HTR-8/SVneo (cell line): ENCODE results near the gene YY1AP1.
"Not testable (repeated sequence)": the region's sequence is repeated elsewhere in the genome, so short reads cannot be mapped to it uniquely, and the experiment has no call there.

Source experiments
- DNase-seq: peaks from one replicate; pipeline ENCODE4 v3.0.0; 2011; ENCODE audit warnings: low spot score, mixed read lengths; ENCODE audit not compliant: insufficient read length
- FAIRE-seq: peaks from 2 replicates; lab custom pipeline; 2011; peaks lifted over from hg19 to GRCh38; lab: Jason Lieb, UNC

The YY1AP1 gene

GRCh38 chr1:155648207-155649147, 40.1 kb downstream of the YY1AP1 start:
- no peak for FAIRE-seq
- peak; percentile 51 for DNase-seq

DNA sequence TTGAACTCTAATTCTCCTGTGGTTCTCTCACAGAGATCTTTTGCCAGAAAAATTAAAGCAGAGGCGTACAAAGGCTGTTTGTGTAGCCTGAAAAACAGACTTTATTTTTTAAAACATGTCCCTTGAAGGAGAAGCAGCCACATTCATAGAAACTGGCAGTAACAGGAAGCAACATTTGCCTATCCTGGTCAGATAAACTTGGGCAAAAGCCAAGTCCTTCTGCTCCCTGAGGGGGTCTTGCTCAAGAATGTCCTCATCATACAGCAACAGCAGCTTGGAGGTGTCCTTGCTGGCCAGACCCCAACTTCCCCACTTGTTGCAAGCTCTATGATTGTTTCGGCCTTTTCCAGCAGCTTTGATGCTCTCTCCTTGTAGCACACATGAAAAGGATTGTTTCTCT, 42.3 kb downstream of the YY1AP1 start:
- no peak for DNase-seq
- FAIRE-seq = no peak

DNA sequence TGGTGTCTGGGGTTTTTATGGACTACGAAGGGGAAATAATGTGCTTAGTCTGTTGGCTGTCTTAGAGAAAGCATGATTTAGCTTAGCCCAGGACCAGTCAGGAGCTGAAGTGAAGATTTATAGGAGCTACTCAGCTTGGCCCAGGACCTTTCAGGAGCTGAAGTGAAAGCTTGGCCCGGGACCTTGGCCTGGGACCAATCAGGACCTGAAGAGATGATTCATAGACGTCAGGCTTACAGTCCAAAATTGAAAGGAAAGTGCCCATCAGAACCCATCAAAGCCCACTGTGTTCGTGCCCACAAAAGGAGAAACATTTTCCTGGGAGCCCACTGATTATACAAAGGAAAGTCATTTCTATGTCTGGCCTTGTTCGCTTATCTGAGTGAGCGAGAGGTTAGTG, 42.9 kb downstream of the YY1AP1 start:
- DNase-seq (no peak), FAIRE-seq (no peak)

- DNase-seq (no peak), FAIRE-seq (no peak)
Measured at GRCh38 chr1:155645034-155645598, 43.5 kb downstream of the YY1AP1 start.

DNA sequence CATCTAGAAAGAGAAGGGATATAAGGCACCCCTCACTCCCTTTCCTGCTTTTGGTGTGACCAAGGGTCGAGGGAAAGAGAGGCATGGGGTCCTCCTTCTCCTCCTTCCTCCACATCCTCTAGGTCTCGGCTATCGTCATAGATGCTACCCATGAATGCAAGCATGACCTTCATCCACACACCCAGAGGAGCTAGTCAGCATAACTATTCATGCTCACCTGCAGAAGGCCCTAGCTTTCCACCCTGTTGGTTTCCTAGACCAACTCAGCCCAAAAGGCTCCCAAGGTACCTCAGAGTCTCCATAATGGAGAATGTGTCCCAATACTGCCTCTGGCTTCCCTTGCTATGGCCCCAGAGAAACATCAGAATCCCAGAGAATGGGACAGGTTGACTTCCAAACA, 45.3 kb downstream of the YY1AP1 start:
- DNase-seq = no peak
- FAIRE-seq = no peak

- DNase-seq, FAIRE-seq: not testable (repeated sequence)
Measured at GRCh38 chr1:155642559-155643180, 45.9 kb downstream of the YY1AP1 start.

GRCh38 chr1:155640367-155640766, 48.2 kb downstream of the YY1AP1 start:
- DNase-seq (no peak), FAIRE-seq (no peak)

- FAIRE-seq = no peak
- no peak for DNase-seq
Measured at GRCh38 chr1:155636397-155637153, 52.0 kb downstream of the YY1AP1 start.

GRCh38 chr1:155626428-155626827, 62.1 kb downstream of the YY1AP1 start:
- not testable (repeated sequence) for DNase-seq, FAIRE-seq

- no peak for DNase-seq
- no peak for FAIRE-seq
Measured at GRCh38 chr1:155623357-155623756, 65.2 kb downstream of the YY1AP1 start.

DNA sequence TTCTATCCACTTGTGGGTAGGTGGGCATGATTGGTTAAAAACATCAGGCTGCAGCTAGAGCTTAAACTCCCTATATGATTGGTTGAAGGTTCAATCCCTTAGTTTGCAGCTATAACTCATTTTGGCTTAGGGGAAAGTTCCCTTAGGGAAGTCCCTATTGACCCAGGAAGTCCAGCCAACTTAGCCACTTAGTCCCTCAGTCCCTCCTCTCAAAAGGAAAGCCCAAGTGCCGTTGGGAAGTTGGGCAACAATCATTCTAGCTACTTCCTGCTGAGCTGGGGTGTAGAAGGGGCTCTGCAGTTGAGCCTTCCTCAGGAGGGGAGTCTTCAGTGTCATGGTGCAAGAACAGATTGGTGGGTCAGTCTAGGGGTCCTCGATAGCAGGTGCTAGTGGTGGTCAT, 66.4 kb downstream of the YY1AP1 start:
- DNase-seq (no peak), FAIRE-seq (no peak)

DNA sequence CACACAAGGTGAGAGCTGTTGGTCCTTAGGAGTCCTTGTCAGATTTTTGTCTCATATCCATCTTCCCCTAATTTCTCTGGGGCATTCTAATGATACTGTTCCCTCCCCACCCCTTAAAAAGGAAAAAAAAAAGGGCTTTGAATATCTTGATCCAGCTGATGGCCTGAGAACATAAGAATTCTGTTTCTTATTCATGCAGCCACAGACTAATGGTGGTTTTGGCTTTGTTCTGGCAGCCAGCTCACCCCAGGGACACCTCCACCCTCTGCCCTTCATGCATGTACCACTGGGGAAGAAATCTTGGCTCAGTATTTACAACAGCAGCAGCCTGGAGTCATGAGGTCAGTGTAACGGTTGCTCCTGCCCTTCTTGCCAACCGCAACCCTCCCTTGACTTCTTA, 75.3 kb downstream of the YY1AP1 start:
- DNase-seq, FAIRE-seq: not testable (repeated sequence)

DNA sequence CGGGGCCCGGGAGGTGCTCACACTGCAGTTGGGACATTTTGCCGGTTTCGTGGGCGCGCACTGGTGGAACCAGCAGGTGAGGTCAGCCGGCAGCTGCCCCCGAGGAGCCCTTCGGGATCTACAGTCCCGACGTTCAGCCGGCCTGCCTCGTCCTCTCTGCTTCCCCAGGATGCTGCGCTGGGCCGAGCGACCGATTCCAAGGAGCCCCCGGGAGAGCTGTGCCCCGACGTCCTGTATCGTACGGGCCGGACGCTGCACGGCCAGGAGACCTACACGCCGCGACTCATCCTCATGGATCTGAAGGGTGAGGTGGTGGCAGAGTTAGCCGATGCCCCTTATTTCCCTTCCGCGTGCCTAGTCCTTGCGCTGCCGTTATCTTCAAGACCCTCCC, 78.3 kb downstream of the YY1AP1 start:
- not testable (repeated sequence) for FAIRE-seq, DNase-seq

GRCh38 chr1:155609515-155610256, 78.9 kb downstream of the YY1AP1 start, which contains the start of gene MSTO1:
Gene MSTO1, plus strand, starts transcription at chr1:155610218. Its CDS starts 31 bp downstream, at chr1:155610249.
- DNase-seq (peak; percentile 82), FAIRE-seq (peak; percentile 69)
